GM23248 (cell line): ENCODE measurements around the gene ENG.

Source experiments
- EZH2 ChIP-seq: fragments of 200-600 bp; sonication (generic); IDR thresholded peaks from 2 replicates; pipeline ENCODE4 v1.6.1; 2018; ENCODE audit warnings: antibody characterized with exemption, mild to moderate bottlenecking; ENCODE audit not compliant: insufficient read depth, poor library complexity, severe bottlenecking
- EZH2phosphoT487 ChIP-seq: fragments of 200-600 bp; sonication (generic); IDR thresholded peaks from 2 replicates; pipeline ENCODE4 v1.6.1; 2018; ENCODE audit warnings: antibody characterized with exemption, moderate library complexity, mild to moderate bottlenecking, low read depth; ENCODE audit not compliant: insufficient read depth

DNA sequence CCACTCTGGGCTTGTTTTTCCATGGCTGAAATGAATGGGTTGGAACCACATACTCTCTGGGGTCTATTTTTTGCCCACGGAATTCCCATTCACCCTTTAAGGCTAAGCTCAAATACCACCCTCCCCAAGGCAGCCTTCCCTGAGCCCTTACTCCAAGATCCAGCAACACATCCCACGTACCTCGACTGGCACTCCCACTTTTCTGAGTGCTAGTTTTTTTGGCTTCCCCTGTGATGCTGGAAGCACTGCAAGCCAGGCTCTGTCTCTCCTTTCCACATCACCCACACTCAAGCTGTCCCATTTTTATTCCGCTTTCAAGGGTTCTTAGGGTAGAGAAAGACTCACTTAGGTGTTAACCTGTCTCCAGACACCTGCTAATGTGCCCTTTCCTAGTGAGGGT is 38.9 kb upstream of the ENG start:
- TF ChIP-seq EZH2 = no peak
- TF ChIP-seq EZH2phosphoT487 = no peak
